Uterus (tissue), 4 donors: Measurements from ENCODE around the gene SLFN11. TPM values are rescaled to one million over a fixed set of nuclear protein-coding genes. Genes with fewer than 3 reads are reported as not detected.
"Not testable (repeated sequence)": the region's sequence is repeated elsewhere in the genome, so short reads cannot be mapped to it uniquely, and the experiment has no call there.

Experiments used
- DNase-seq, 2 donors: peaks; one replicate each; pipeline ENCODE4 v3.0.0-alpha.2; 2019 to 2020
- H3K27ac ChIP-seq, 2 donors: fragments of 200-600 bp; sonication (generic); 1 replicate in 1 of 2; 2 replicates in 1 of 2; pipeline ENCODE4 v1.5.1; 2016 to 2018
- H3K27me3 ChIP-seq, 2 donors: fragments of 200-600 bp; sonication (generic); one replicate each; pipeline ENCODE4 v1.5.1; 2018 to 2019; ENCODE audit warnings: control low read depth in 1 of 2
- H3K36me3 ChIP-seq, 2 donors: fragments of 200-600 bp; sonication (generic); one replicate each; pipeline ENCODE4 v1.5.1; 2019; ENCODE audit warnings: control low read depth in 1 of 2
- H3K4me1 ChIP-seq, 2 donors: fragments of 200-600 bp; sonication (generic); one replicate each; pipeline ENCODE4 v1.5.1; 2018 to 2019; ENCODE audit warnings: control low read depth in 1 of 2
- H3K4me3 ChIP-seq, 2 donors: fragments of 200-600 bp; sonication (generic); 1 replicate in 1 of 2; 2 replicates in 1 of 2; pipeline ENCODE4 v1.5.1; 2018 to 2019; ENCODE audit warnings: mild to moderate bottlenecking in 1 of 2
- H3K9me3 ChIP-seq, 2 donors: fragments of 200-600 bp; sonication (generic); one replicate each; pipeline ENCODE4 v1.5.1; 2019; ENCODE audit warnings: control low read depth in 1 of 2
- POLR2A ChIP-seq, 2 donors: fragments of 450-650 bp; IDR thresholded peaks; one replicate each; pipeline ENCODE4 v1.6.1; 2016; ENCODE audit warnings: antibody characterized with exemption in 2 of 2, mild to moderate bottlenecking in 1 of 2, moderate library complexity in 1 of 2
- intact Hi-C: fragments of 100-400 bp; cut with DNase I; formaldehyde crosslinking; loops from one replicate; pipeline ENCODE4 v1.15.1; 2023; ENCODE audit warnings: low total_unique reads
- total RNA-seq, 4 donors: library from RNA; depleted of rRNA in 3 of 4; stranded (reverse); fragments of >200 nt in 3 of 4; gene quantifications; one replicate each; pipeline versions ENCODE4 v1.1.0 to v1.2.4, GENCODE V29; 2014 to 2023
- TF ChIP-seq, protein P1 (sequence below), 4 experiments: fragments of 200-600 bp in 2 of 4; fragments of 450-650 bp in 2 of 4; sonication (generic) in 2 of 4; IDR thresholded peaks; one replicate each; pipeline ENCODE4 v1.5.1; 2016 to 2019; ENCODE audit warnings: antibody characterized with exemption in 4 of 4, mild to moderate bottlenecking in 2 of 4, moderate library complexity in 1 of 4
- donor health status: DM: yes; HTN: yes; CAD: no.

SLFN11 gene
- total RNA-seq, 4 donors from 2014 or later, result 24.6 to 87.1 (median 54.8) TPM

DNA sequence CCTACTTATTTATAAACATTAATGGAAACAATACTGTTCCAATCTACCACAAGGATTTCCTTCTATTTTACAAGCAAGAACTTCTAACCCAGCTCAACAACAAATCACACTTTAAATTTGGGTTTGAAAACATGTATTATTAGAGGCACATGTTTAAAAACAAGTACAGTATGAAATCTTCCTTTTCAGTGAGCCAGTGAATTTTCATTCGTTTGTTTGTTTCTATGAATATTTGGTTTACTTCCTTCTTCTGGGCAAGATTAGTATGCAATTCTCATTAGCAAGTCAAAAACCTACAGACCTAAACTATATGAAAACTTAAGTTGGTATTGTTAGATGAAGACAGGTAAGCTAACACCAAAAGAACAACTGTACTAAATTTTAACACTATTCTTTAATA, 33.1 kb upstream of the SLFN11 start:
- Histone ChIP-seq H3K27ac (no peak overlapping the region), H3K4me1 (no peaks in the 10 kb centered on the region), H3K27me3 (no peaks in the 10 kb centered on the region), H3K9me3 (no peaks in the 10 kb centered on the region), H3K4me3 (no peak overlapping the region), H3K36me3 (no peaks in the 10 kb centered on the region)
- no peak for TF ChIP-seq POLR2A (IDR thresholded peaks at IDR 0.05)
- TF ChIP-seq, protein P1, sequence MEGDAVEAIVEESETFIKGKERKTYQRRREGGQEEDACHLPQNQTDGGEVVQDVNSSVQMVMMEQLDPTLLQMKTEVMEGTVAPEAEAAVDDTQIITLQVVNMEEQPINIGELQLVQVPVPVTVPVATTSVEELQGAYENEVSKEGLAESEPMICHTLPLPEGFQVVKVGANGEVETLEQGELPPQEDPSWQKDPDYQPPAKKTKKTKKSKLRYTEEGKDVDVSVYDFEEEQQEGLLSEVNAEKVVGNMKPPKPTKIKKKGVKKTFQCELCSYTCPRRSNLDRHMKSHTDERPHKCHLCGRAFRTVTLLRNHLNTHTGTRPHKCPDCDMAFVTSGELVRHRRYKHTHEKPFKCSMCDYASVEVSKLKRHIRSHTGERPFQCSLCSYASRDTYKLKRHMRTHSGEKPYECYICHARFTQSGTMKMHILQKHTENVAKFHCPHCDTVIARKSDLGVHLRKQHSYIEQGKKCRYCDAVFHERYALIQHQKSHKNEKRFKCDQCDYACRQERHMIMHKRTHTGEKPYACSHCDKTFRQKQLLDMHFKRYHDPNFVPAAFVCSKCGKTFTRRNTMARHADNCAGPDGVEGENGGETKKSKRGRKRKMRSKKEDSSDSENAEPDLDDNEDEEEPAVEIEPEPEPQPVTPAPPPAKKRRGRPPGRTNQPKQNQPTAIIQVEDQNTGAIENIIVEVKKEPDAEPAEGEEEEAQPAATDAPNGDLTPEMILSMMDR (IDR thresholded peaks at IDR 0.05), result no peak
- DNase-seq, result no peak
- intact Hi-C loops, result no loop called here

DNA sequence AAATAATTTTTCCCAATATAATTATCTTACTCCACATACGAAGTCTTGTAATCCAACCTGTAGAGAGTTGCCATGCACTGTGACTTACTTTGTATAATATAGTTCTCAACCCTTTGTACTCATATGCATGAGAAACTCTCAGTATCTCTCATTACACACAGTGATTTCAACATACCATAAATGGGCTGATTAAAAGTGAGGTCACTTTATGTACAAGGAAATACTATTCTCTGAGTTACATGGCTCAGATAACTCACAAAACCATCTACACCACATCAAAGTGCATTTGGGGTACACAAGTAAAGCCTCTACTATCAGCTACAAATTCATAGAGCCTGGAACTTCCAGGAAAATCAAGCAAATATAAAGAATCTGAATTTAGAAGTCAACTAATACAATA, 30.9 kb upstream of the SLFN11 start:
- H3K4me3 ChIP-seq, result no peak overlapping the region
- intact Hi-C loops, result no loop called here
- H3K4me1 ChIP-seq, result no peaks in the 10 kb centered on the region
- no peaks in the 10 kb centered on the region for H3K9me3 ChIP-seq
- no peak for DNase-seq
- TF ChIP-seq, protein P1 (IDR thresholded peaks at IDR 0.05), result no peak
- TF ChIP-seq POLR2A (IDR thresholded peaks at IDR 0.05), result no peak
- no peak overlapping the region for H3K27ac ChIP-seq
- no peaks in the 10 kb centered on the region for H3K36me3 ChIP-seq
- H3K27me3 ChIP-seq, result no peaks in the 10 kb centered on the region

DNA sequence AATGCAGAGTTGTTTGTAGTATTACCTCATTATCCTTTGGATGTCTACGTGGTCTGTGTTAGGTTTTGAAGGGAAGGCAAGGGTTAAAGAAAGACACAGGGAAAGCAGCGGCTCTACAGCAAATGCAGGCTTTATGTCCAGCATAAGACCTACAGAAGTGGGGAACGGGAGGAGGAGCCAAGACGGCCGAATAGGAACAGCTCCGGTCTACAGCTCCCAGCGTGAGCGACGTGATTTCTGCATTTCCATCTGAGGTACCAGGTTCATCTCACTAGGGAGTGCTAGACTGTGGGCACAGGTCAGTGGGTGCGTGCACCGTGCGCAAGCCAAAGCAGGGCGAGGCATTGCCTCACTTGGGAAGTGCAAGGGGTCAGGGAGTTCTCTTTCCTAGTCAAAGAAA, 20.4 kb upstream of the SLFN11 start:
- not testable (repeated sequence) for DNase-seq, H3K4me1 ChIP-seq

DNA sequence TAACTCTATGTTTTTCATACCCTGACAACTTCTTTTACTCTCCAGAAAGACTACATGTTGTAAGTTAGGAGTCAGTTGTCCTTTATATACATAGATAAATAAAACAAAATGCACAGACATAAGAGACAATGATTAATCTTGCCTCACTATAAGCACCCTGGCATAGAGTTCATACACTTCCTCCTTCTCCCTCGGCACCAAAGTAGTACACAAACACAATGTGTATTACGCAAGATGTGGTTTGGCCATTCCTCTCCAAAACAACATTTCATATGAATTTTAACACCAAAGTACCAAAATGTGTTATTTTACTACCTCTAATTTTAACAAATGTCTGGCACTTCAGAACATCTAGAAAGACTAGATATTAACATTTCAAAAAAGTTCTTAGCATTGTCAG, 17.2 kb upstream of the SLFN11 start:
- no peaks in the 10 kb centered on the region for H3K9me3 ChIP-seq
- no peaks in the 10 kb centered on the region for H3K4me1 ChIP-seq
- no peak overlapping the region for H3K4me3 ChIP-seq
- intact Hi-C loops, result no loop called here
- TF ChIP-seq, protein P1 (IDR thresholded peaks at IDR 0.05), result no peak
- no peak for TF ChIP-seq POLR2A (IDR thresholded peaks at IDR 0.05)
- H3K36me3 ChIP-seq, result no peaks in the 10 kb centered on the region
- no peak for DNase-seq
- H3K27ac ChIP-seq, result no peak overlapping the region
- H3K27me3 ChIP-seq, result no peaks in the 10 kb centered on the region

More for the DNA sequence above, 20.4 kb upstream of the SLFN11 start:
- H3K9me3 ChIP-seq, intact Hi-C loops, H3K27ac ChIP-seq, H3K36me3 ChIP-seq, H3K27me3 ChIP-seq, H3K4me3 ChIP-seq: not testable (repeated sequence)

DNA sequence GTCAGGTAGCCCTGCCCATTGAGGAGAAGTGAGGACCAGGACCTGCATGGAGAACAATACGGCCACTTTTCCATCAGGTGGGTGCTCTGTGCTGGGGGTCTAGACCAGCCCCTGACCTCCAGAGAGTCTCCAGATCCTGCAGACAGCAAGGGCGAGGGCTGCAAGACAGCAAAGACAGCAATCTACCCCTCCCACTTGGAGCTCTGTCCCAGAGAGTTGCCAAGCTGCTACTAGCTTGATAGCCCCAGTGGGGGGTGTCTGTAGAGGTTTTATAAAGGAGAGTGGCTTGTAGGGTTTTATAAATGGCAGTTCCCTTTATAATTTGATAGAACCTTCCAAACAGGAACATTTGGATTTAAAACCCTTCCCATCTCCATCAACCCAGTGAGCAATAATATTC, 16.7 kb upstream of the SLFN11 start:
- H3K4me3 ChIP-seq, result no peak overlapping the region
- no peaks in the 10 kb centered on the region for H3K36me3 ChIP-seq
- H3K27me3 ChIP-seq, result no peaks in the 10 kb centered on the region
- DNase-seq, result no peak
- H3K27ac ChIP-seq, result no peak overlapping the region
- no peaks in the 10 kb centered on the region for H3K9me3 ChIP-seq
- no peaks in the 10 kb centered on the region for H3K4me1 ChIP-seq
- TF ChIP-seq, protein P1 (IDR thresholded peaks at IDR 0.05), result no peak
- TF ChIP-seq POLR2A (IDR thresholded peaks at IDR 0.05), result no peak
- intact Hi-C loops, result no loop called here

DNA sequence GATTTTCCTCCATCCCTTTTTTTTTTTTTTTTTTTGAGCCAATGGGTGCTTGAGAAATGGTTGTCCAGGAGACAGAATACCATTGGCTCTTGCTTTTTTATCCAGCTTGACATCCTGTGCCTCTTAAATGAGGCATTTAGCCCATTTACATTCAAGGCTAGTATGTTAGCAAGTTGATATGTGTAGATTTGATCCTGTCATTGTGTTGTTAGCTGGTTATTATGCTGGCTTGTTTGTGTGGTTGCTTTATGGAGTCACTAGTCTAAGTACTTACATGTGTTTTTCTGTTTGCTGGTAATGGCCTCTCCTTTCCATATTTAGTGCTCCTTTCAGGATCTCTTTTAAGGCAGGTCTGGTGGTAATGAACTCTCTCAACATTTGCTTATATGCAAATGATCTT, 14.1 kb upstream of the SLFN11 start:
- no peaks in the 10 kb centered on the region for H3K36me3 ChIP-seq
- H3K27me3 ChIP-seq, result no peaks in the 10 kb centered on the region
- H3K4me1 ChIP-seq, result no peaks in the 10 kb centered on the region
- intact Hi-C loops, result no loop called here
- no peak overlapping the region for H3K27ac ChIP-seq
- DNase-seq, result no peak
- H3K9me3 ChIP-seq, result no peaks in the 10 kb centered on the region
- TF ChIP-seq, protein P1 (IDR thresholded peaks at IDR 0.05), result no peak
- TF ChIP-seq POLR2A (IDR thresholded peaks at IDR 0.05), result no peak
- no peak overlapping the region for H3K4me3 ChIP-seq
